ENCODE data around the gene DENND4A.

Gene DENND4A

GRCh38 chr15:65610871-65611718 lies 181.0 kb downstream of the DENND4A start, which contains the start of gene INTS14 (continued):
- TF ChIP-seq, protein P1, sequence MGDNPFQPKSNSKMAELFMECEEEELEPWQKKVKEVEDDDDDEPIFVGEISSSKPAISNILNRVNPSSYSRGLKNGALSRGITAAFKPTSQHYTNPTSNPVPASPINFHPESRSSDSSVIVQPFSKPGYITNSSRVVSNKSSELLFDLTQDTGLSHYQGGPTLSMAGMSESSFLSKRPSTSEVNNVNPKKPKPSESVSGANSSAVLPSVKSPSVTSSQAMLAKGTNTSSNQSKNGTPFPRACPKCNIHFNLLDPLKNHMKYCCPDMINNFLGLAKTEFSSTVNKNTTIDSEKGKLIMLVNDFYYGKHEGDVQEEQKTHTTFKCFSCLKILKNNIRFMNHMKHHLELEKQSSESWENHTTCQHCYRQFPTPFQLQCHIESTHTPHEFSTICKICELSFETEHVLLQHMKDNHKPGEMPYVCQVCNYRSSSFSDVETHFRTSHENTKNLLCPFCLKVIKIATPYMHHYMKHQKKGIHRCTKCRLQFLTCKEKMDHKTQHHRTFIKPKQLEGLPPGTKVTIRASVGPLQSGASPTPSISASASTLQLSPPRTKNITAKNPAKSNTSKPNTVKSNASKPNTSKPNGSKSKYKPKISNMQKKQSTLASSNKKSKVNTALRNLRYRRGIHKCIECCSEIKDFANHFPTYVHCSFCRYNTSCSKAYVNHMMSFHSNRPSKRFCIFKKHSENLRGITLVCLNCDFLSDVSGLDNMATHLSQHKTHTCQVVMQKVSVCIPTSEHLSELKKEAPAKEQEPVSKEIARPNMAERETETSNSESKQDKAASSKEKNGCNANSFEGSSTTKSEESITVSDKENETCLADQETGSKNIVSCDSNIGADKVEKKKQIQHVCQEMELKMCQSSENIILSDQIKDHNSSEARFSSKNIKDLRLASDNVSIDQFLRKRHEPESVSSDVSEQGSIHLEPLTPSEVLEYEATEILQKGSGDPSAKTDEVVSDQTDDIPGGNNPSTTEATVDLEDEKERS (tag by site-specific recombination; IDR thresholded peaks at IDR 0.05), result peak; percentile 88; the same call in 1 of the 2 replicates
- TF ChIP-seq ZNF202 (tag by site-specific recombination; IDR thresholded peaks at IDR 0.05; ENCODE audit: borderline replicate concordance) (no peak), ZNF701 (tag by site-specific recombination; IDR thresholded peaks at IDR 0.05) (no peak), GFI1B (tag by site-specific recombination; IDR thresholded peaks at IDR 0.05) (peak; percentile 52), SP2 (tag by site-specific recombination; IDR thresholded peaks at IDR 0.05) (peak; percentile 87), ZNF785 (tag by site-specific recombination; IDR thresholded peaks at IDR 0.05) (0 out of 2 replicates have a peak, but pooled peaks have one; percentile 88), ZNF433 (tag by site-specific recombination; IDR thresholded peaks at IDR 0.05; ENCODE audit: low read depth) (no peak), ZNF692 (tag by site-specific recombination; IDR thresholded peaks at IDR 0.05) (peak; percentile 97), ZNF600 (tag by site-specific recombination; IDR thresholded peaks at IDR 0.05) (peak; percentile 96), SCRT2 (tag by site-specific recombination; IDR thresholded peaks at IDR 0.05) (peak; percentile 93), CTCF (tag by site-specific recombination; IDR thresholded peaks at IDR 0.05) (peak; percentile 100), GLI4 (tag by site-specific recombination; IDR thresholded peaks at IDR 0.05) (peak; percentile 99), ZNF530 (tag by site-specific recombination; IDR thresholded peaks at IDR 0.05; ENCODE audit: low read depth) (no peak), ZNF350 (tag by site-specific recombination; IDR thresholded peaks at IDR 0.05) (no peak), ZBTB1 (tag by site-specific recombination; IDR thresholded peaks at IDR 0.05) (peak; percentile 95), ZNF274 (IDR thresholded peaks at IDR 0.05; ENCODE audit: low read length) (no peak), ZNF274 (tag by site-specific recombination; IDR thresholded peaks at IDR 0.05; ENCODE audit: borderline replicate concordance) (no peak), ZNF114 (tag by site-specific recombination; IDR thresholded peaks at IDR 0.05) (no peak), ZNF549 (tag by site-specific recombination; IDR thresholded peaks at IDR 0.05) (no peak), ZNF16 (tag by site-specific recombination; IDR thresholded peaks at IDR 0.05; ENCODE audit: low read depth) (no peak), ZNF311 (tag by site-specific recombination; IDR thresholded peaks at IDR 0.05; ENCODE audit: borderline replicate concordance) (no peak), ZBTB17 (tag by site-specific recombination; IDR thresholded peaks at IDR 0.05) (peak; percentile 99), ZNF521 (tag by site-specific recombination; IDR thresholded peaks at IDR 0.05) (no peak)
- TF ChIP-seq, protein P2, sequence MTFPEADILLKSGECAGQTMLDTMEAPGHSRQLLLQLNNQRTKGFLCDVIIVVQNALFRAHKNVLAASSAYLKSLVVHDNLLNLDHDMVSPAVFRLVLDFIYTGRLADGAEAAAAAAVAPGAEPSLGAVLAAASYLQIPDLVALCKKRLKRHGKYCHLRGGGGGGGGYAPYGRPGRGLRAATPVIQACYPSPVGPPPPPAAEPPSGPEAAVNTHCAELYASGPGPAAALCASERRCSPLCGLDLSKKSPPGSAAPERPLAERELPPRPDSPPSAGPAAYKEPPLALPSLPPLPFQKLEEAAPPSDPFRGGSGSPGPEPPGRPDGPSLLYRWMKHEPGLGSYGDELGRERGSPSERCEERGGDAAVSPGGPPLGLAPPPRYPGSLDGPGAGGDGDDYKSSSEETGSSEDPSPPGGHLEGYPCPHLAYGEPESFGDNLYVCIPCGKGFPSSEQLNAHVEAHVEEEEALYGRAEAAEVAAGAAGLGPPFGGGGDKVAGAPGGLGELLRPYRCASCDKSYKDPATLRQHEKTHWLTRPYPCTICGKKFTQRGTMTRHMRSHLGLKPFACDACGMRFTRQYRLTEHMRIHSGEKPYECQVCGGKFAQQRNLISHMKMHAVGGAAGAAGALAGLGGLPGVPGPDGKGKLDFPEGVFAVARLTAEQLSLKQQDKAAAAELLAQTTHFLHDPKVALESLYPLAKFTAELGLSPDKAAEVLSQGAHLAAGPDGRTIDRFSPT (tag by site-specific recombination; IDR thresholded peaks at IDR 0.05), result no peak
- TF ChIP-seq, protein P3, sequence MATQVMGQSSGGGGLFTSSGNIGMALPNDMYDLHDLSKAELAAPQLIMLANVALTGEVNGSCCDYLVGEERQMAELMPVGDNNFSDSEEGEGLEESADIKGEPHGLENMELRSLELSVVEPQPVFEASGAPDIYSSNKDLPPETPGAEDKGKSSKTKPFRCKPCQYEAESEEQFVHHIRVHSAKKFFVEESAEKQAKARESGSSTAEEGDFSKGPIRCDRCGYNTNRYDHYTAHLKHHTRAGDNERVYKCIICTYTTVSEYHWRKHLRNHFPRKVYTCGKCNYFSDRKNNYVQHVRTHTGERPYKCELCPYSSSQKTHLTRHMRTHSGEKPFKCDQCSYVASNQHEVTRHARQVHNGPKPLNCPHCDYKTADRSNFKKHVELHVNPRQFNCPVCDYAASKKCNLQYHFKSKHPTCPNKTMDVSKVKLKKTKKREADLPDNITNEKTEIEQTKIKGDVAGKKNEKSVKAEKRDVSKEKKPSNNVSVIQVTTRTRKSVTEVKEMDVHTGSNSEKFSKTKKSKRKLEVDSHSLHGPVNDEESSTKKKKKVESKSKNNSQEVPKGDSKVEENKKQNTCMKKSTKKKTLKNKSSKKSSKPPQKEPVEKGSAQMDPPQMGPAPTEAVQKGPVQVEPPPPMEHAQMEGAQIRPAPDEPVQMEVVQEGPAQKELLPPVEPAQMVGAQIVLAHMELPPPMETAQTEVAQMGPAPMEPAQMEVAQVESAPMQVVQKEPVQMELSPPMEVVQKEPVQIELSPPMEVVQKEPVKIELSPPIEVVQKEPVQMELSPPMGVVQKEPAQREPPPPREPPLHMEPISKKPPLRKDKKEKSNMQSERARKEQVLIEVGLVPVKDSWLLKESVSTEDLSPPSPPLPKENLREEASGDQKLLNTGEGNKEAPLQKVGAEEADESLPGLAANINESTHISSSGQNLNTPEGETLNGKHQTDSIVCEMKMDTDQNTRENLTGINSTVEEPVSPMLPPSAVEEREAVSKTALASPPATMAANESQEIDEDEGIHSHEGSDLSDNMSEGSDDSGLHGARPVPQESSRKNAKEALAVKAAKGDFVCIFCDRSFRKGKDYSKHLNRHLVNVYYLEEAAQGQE (tag by site-specific recombination; IDR thresholded peaks at IDR 0.05), result peak; percentile 84
- TF ChIP-seq, protein P4, sequence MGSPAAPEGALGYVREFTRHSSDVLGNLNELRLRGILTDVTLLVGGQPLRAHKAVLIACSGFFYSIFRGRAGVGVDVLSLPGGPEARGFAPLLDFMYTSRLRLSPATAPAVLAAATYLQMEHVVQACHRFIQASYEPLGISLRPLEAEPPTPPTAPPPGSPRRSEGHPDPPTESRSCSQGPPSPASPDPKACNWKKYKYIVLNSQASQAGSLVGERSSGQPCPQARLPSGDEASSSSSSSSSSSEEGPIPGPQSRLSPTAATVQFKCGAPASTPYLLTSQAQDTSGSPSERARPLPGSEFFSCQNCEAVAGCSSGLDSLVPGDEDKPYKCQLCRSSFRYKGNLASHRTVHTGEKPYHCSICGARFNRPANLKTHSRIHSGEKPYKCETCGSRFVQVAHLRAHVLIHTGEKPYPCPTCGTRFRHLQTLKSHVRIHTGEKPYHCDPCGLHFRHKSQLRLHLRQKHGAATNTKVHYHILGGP (tag by site-specific recombination; IDR thresholded peaks at IDR 0.05), result peak; percentile 62; the same call in 1 of the 2 replicates

All from HEK293 (cell line).